ENCODE data around the gene ANKRD26.

- TF ChIP-seq, protein P1, sequence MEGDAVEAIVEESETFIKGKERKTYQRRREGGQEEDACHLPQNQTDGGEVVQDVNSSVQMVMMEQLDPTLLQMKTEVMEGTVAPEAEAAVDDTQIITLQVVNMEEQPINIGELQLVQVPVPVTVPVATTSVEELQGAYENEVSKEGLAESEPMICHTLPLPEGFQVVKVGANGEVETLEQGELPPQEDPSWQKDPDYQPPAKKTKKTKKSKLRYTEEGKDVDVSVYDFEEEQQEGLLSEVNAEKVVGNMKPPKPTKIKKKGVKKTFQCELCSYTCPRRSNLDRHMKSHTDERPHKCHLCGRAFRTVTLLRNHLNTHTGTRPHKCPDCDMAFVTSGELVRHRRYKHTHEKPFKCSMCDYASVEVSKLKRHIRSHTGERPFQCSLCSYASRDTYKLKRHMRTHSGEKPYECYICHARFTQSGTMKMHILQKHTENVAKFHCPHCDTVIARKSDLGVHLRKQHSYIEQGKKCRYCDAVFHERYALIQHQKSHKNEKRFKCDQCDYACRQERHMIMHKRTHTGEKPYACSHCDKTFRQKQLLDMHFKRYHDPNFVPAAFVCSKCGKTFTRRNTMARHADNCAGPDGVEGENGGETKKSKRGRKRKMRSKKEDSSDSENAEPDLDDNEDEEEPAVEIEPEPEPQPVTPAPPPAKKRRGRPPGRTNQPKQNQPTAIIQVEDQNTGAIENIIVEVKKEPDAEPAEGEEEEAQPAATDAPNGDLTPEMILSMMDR (IDR thresholded peaks at IDR 0.05), result no peak
- no peak for TF ChIP-seq POLR2A (IDR thresholded peaks at IDR 0.05)
Observed at GRCh38 chr10:26978519-26978918, 121.8 kb downstream of the ANKRD26 start.

All from testis (tissue), 2 donors.